Measurements from ENCODE around the gene TWIST2.

The TWIST2 gene

DNA sequence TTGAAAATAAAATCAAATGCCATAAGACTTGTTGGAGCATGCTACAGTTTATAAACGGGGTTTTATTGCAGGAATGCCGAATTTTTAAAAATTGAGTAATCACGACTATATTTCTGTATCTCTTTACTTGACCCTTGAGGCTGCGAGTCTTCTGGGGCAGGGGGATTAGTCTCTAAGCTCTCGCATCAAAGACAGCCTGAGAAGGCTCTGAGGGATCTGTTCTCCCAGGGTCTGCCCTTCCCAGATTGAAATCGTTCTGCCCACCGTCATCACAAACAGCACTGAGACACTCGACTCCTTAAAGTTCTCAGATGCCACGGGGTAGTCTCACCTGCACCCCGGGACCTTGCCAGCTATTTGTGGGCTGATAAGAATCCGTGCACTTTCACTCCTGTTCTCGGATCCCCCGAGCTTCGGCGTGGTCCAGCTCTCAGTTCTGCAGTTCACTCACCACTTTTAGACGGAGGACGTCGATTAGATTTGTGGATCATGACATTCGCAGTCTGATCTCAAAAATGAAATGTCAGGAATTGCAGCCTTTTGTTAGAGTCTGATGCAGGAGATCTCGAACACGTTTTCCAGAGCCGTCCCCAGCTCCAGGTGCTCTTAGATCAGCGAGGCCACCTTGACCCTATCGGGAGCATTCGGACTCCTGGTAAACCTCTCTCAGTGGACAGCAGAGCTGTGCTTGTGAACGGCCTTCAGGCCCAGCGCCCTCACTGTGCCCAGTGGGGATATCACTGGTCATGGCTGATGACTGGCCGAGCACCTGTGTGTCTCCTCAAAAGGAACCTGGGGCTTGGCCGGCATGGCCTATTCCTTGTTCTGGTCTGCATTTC, 43.0 kb downstream of the TWIST2 start:
- DNase-seq (ENCODE audit: low spot score): no peak

GRCh38 chr2:238891457-238892203, 43.7 kb downstream of the TWIST2 start:
- DNase-seq (ENCODE audit: low spot score): no peak

GRCh38 chr2:238892204-238892500, 44.3 kb downstream of the TWIST2 start:
- no peak for DNase-seq (ENCODE audit: low spot score)

DNA sequence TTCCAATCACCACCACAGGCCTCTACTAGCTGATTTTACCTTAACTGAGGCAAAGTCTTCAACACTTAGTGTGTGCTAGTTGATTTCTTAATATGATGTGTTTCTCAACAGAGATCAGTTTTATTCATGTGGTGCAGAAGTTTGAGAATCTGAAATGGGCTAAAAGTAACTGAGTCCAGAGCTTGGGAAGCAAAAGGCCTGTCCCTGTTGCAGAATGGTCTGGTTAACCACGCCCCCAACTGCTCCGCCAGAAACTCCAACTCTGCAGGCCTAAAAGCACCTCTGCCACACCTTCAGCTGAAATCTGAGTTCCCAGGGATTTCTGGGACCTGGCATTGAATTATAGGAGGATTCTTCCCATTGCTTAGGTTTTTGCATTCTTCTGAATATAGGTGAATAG, 44.9 kb downstream of the TWIST2 start:
- no peak for DNase-seq (ENCODE audit: low spot score)

- DNase-seq (ENCODE audit: low spot score): no peak
These were observed 45.6 kb downstream of the TWIST2 start for GRCh38 chr2:238893349-238894000.

DNA sequence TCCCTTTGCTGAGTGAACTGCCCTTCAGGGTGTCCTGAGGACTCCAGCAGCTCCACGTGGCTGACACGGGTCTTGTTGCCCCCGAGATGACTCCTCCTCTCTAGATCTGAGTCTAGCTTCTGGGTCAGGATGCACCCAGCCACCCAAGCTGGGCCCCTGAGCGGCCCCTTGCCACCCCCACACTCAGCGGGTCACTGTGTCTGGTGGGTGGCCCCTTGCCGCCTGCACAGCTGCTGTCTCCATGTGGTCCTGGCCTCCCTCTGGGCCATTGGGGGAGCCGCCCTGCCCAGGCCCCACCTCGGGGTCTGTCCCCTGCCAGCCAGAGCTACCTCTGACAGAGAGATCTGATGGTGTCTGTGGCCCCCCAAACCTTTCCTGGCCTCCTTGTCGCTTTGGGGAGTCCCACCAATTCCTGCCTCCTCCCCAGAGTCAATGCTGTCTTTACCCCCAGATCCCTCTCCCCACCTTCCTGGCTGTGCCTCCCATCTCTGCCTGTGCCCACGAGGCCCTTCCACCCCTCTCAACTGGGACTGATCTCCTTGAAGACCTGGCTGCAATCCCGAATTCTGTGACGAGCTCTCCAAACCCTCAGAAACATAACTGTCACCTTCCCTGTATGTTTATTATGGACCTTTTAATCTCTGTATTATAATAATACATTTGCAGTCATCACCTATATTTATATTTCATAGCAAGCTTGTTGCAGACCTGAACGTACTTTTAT, 46.5 kb downstream of the TWIST2 start:
- DNase-seq (ENCODE audit: low spot score): no peak

GRCh38 chr2:238894950-238895298, 47.0 kb downstream of the TWIST2 start:
- DNase-seq (ENCODE audit: low spot score): no peak

- DNase-seq (ENCODE audit: low spot score): no peak
These were observed 47.5 kb downstream of the TWIST2 start for GRCh38 chr2:238895361-238895882.

GRCh38 chr2:238895891-238896600, 48.2 kb downstream of the TWIST2 start:
- peak; percentile 1 for DNase-seq (ENCODE audit: low spot score)

- DNase-seq (ENCODE audit: low spot score): no peak
These were observed 48.8 kb downstream of the TWIST2 start for GRCh38 chr2:238896641-238897040.

- no peak for DNase-seq (ENCODE audit: low spot score)
These were observed 49.4 kb downstream of the TWIST2 start for GRCh38 chr2:238897122-238897880.

GRCh38 chr2:238897911-238898311, 50.0 kb downstream of the TWIST2 start:
- no peak for DNase-seq (ENCODE audit: low spot score)

- DNase-seq (ENCODE audit: low spot score): no peak
These were observed 50.8 kb downstream of the TWIST2 start for GRCh38 chr2:238898534-238899281.

- DNase-seq (ENCODE audit: low spot score): no peak
These were observed 51.5 kb downstream of the TWIST2 start for GRCh38 chr2:238899386-238899785.

GRCh38 chr2:238900511-238900910, 52.6 kb downstream of the TWIST2 start:
- DNase-seq (ENCODE audit: low spot score): no peak

DNA sequence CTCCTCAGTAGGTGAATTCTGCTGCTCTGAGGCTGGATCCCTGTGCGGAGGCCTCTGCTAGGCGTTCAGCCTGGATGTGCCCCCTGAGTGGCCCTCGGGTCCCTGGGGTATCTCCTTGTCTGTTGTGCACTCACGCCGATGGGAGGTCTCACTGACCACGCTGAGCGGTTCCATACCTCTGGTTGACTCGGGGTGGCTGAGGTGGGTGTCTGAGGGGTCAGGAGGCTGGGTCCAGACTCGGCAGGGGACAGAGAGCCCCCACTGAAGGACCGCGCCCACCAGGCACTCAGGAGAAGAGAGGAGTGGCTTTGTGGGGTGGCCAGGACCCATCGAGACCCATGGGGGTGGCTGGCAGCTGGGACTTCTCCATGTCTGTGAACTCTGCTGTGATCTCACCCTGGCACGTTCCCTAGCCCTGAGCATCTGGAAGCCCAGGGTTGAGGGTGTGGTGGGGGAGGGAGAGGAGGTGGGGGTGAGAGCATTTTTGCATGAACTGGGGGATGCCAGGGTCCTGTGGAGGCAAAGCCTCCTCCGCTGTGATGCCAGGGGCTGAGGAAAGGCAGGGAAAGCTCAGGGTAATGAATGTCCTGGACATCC, 53.7 kb downstream of the TWIST2 start:
- DNase-seq (ENCODE audit: low spot score): no peak

- no peak for DNase-seq (ENCODE audit: low spot score)
These were observed 54.4 kb downstream of the TWIST2 start for GRCh38 chr2:238902285-238902684.

DNA sequence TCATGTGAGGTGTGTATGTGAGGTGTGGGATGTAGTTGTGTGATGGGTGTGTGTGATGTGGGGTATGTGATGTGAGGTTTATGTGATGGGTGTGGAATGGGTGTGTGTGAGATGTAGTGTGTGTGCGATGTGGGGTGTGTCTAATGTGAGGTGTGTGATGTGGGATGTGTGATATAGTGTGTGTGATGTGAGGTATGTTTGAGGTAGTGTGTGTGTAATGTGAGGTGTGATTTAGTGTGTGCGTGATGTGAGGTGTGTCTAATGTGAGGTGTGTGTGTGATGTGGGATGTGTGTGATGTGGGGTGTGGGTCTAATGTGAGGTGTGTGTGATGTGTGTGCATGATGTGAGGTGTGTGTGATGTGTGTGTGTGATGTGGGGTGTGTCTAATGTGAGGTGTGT, 55.3 kb downstream of the TWIST2 start:
- DNase-seq (ENCODE audit: low spot score): no peak

- no peak for DNase-seq (ENCODE audit: low spot score)
These were observed 56.3 kb downstream of the TWIST2 start for GRCh38 chr2:238904177-238904576.

GRCh38 chr2:238904716-238905115, 56.8 kb downstream of the TWIST2 start:
- DNase-seq (ENCODE audit: low spot score): no peak
